NB4 (cell line): ENCODE results near the gene RPN1.

ENCODE experiments used
- CTCF ChIP-seq: IDR thresholded peaks from one replicate; pipeline ENCODE4 v1.5.1; 2012; ENCODE audit warnings: low read depth, low read length
- MYC ChIP-seq: IDR thresholded peaks from 2 replicates; pipeline ENCODE4 v1.6.1; 2011; ENCODE audit warnings: low read depth, low read length

DNA sequence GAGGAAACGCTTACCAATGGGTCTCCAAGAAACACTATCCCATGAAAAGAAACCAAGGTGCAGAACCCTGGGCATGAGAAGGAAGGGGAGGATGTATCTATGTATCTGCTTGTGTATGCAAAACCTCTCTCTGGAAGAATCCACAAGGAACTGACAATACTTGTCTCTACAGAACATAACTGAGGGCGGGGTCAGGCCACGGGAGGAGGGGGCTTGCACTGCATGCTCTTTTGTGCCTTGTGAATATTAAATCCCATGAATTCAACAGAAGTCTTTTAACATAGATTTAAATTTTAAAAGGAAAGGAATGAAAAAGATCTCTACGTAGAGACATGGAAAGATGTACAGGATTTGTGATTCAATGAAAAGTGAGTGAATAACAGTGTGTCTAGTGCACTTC lies 57.8 kb downstream of the RPN1 start:
- TF ChIP-seq CTCF (no peak), MYC (no peak)
